GM18511 (cell line): Measurements from ENCODE around the gene CAMTA1.

Source experiments
- ATAC-seq: cut with Tn5 transposase; IDR thresholded peaks from one replicate; pipeline ENCODE4 v1.9.1; 2021; ENCODE audit warnings: mild to moderate bottlenecking, moderate library complexity; ENCODE audit not compliant: unreplicated experiment

CAMTA1 gene

DNA sequence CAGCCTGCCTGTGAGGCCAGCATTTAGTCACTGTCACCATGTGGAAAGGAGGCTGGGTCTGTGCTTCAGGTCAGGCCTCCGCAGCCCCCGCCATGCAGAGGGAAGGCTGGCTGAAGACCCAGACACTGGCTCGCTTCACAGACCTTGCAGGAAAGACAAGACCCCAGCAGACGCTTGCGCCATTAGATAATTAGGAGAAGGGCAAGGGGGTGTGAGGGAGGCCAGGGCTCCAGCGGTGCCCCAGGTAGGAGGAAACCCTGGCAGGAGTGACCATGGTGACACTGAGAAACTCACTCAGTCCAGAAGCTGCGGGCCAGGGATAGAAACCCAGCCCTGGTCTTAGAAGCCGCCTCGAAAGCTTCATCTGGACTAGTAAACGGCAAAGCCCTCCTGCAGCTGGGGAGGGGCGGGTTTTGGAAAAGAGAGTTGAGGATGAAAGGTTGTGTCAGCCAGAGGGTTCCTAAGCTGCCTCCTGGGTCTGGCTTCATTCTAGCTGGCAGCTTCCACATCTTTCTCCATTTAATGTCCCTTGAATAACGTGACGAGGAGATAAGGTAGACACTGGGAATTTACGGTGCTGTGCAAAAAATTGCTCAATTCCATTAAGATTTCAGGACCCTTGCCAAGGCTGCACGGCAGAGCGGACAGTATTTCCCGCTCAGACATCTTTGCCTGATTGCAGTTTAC lies 691.8 kb downstream of the CAMTA1 start:
- ATAC-seq = no peak

DNA sequence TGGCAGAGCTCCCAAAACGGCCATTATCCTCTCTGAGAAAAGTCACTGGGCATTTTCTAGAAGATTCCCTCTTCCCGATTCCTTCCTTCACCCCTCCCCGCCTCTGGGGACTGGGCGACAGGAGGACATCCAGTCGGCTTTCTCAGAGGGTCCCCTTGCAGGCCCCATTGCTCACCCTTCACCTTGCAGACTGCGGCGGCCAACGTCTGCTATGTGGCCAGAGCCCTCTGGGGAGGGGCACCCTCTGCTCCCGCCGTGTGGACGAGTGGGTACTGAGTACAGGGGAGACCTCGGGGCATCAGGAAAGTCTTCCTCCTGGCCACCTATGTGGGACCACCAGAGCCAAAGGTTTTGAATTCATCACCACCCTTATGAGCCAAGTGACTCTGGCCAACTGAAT lies 692.3 kb downstream of the CAMTA1 start:
- no peak for ATAC-seq

DNA sequence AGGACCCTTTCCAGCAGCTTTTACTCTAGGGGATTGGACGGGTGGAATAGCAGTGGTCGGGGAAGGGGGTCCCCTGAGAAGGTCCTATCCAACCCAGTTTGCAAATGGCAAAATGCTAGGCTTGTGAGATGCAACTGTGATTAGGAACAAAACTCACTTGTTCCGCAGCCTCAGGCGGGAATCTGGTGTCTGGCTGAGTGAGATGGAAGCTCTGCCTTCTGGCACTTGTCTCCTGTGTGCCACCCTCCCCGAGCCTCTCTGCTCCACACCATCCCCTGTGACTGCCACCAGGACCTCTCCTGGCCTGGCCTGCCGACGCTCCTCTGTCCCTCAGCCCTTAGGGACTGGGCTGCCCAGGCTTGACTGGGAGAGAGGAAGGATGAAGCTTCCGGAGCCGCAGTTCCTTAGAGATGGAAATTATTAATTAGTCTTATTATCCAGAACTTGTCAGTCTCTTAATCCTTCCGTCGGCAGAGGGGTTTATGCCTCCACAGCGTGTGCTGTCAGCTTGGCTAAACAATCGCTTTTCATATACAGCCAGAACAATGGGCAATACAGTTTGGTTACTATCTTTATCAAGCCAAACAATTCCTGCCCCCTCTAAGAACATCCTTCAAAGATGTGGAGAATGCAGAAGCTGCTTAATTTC lies 693.0 kb downstream of the CAMTA1 start:
- ATAC-seq = no peak

DNA sequence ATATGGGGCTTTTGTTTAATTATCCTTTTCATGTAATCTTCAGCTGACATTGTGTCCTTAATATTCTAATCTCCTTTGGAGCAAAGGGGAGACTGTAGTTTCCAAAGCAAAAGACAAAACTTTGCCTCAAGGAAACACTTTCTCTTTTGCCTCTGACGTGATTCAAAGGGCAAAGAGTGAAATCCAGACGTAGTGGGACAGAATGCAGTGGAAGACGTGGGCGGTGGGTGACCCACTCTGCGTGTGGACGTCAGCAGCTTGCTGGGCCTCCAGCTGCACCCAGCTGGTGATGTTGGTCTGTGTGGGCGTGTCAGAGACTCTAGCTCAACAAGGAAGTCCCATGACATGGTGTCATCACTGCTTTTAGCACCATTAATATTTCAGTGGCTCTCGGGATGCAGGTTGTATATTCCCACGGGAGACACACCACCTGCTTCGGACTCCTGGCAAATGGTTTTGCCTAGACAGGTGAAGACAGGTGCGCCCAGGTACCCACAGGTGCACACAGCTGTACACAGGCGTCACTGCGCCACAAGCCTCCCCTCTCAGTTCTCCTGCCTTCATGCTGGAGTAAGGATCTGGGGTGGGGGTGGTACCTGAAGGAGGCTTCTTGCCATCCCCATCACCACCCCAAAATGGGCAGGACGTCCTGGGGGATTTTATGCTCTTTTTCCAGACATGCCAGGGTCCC lies 693.7 kb downstream of the CAMTA1 start:
- ATAC-seq = no peak

DNA sequence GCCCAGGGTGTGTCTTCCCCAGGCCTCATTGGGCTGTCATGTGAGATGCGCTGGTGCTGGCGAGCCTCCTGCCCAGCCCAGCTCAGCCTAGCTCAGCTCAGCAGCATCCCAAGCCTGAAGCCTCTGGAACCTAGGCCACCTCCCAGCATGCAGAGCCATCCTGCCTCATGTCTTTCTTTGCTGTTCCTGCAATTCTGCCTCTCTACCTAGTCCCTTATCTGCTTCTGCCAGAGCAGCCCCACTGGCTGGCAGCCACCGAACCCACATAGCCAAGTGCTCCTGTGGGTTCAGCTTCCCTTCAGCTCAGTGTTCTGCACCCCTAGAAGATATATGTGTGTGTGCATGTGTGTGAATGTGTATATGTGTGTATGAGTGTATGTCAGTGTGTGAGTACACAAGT lies 694.3 kb downstream of the CAMTA1 start:
- ATAC-seq = no peak

DNA sequence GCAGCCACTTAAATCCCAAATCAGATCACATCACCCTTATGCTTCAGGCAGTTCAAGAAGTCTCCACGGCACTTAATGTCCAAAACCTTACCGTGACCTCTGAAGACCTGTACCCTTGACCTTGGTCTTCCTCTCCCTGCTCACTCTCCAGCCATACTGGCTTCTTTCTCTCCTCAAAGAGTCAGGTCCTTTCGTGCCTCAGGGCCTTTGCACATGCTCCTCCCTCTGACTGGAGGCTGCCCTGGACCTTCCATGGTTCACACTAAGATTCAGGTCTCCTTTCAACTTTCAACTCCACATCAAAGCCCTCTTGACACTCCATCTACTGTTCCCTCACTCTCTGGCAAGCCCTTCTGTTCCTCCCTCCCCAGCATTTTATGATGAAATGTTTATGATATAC lies 695.9 kb downstream of the CAMTA1 start:
- ATAC-seq = no peak

DNA sequence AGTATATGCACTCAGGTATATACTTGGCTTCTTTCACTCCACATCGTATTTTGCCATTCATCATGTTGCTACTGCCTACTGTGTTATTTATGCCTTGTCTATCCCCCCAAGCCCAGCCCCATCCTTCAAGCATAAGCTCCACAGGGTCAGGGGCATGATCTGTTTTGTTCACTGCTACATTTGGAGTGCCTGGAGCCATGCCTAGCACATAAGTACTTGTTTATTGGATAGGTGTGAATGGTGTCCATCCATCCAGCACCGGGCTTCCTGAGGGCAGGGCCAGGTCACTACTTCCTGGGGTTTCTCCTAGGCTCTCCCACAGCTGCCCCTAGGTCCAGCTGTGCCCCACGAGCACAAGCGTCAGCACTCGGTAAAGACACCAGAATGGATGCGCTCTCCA lies 696.8 kb downstream of the CAMTA1 start:
- no peak for ATAC-seq

DNA sequence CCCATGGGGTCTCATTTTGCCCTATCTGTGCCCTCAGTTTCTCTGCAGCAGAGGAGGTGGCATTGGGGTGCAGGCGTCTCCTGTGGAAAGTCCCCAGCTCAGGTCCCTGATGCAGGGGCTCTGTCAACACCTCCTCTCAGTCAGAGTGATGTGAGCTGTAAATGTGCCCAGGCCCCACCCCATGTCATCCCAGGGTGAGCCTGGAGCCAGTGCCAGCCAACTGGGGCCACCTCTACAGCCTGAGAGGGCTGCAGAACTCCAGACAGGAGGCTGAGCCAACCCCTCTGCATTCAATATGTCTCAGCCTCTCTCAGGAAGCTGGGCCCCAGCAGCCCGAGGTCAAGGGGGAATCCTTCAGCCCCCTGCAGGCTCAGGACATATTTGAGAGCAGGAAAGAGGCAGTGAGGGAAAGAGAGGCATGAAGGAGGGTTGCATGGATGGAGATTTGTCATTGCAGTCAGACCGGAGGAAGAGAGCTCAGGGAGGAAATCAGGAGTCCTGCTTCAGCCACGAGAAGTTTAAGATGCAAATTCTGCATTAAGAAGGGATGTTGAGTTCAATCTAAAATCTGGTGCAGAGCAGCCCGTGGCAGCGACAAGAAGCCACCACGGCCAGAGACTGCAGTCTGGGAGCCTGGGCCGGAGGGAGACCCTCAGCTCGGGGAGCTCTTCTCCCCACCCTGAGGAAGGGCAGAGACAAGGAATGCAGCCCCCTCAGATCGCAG lies 697.7 kb downstream of the CAMTA1 start:
- no peak for ATAC-seq

DNA sequence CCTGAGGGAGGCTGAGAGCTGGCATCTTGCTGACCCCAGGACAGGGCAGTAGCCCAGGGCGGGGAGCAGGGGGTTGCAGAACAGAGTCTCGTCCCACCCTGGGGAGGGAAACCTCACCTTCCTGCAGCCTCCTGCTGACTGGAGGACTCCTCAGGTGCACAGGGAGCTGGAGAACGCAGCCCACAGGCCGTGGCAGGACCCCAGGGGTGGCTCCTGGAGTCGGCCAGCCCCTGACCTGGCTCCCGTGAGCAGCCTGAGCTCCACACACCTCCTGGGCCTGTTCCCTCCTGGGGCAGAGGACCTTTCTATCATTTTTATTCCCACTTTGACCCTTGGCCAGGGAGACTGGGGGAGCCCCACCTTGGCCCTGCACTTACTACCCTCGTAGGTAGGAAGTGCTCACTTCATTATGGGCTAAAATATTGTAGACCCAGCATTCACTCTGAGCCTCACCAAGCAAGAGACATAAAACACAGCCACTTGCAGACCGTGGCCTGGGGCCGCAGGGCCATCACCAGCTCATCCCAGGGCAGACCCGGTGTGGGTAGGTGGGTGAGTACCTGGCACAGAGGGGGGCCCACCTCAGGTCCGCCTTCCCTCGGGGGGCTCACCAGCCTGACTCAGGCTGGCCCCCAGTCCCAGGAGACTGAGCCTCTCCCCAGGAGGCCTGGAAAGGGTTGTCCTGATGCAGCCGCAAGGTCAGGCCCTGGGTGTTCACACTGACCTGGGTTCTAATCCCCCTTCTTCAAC lies 698.6 kb downstream of the CAMTA1 start:
- ATAC-seq = no peak

DNA sequence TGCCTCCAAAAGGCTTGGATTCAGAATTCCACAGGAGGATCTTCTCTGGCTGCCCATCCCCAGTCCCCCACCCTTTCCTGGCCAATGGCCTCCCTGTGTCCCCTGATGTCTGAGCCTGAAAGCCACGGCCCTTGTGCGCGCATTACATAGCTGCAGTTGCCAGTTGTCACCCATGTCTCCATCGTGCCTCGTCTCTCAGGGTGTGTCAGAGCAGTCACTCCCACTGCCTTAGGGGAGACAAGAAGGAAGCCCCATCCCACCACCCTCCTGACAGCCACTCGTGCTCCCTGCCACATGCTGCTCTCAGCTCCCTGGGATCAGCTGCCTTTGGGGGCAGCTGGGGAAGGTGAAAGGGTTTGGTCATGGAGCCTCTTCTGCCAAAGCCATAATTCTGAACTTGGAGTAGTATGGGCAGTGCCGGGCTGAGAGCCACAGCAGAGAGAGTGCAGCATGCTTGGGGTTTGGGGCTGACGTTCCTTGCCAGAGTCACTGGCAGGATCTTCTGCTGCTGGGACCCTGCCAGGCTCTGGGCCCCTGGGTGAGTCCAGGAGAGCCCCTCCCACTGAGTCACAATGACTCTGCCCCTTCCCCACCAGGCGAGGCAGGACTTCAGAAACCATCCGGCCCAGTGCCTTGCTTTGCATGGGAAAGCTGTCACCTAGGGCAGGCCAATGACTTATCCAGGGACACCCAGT lies 700.0 kb downstream of the CAMTA1 start:
- no peak for ATAC-seq

DNA sequence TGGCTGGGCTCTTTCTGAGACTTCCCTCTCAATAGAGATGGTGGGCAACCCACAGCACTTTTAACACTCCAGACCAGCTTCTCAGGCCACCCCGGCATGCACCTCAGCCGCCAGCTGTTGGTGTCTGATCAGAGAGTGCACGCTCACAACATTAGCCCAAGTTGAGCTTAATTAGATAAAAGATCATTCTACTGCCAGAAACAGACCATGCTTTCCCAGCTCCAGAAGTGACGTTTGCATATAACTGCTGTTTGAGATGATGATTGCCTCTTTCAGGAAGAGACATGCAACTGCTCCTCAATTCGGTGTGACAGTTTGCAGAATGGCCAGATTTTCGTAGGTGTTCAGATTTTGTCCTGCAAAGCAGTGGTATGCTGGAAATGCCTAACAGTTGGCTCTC lies 700.6 kb downstream of the CAMTA1 start:
- no peak for ATAC-seq

DNA sequence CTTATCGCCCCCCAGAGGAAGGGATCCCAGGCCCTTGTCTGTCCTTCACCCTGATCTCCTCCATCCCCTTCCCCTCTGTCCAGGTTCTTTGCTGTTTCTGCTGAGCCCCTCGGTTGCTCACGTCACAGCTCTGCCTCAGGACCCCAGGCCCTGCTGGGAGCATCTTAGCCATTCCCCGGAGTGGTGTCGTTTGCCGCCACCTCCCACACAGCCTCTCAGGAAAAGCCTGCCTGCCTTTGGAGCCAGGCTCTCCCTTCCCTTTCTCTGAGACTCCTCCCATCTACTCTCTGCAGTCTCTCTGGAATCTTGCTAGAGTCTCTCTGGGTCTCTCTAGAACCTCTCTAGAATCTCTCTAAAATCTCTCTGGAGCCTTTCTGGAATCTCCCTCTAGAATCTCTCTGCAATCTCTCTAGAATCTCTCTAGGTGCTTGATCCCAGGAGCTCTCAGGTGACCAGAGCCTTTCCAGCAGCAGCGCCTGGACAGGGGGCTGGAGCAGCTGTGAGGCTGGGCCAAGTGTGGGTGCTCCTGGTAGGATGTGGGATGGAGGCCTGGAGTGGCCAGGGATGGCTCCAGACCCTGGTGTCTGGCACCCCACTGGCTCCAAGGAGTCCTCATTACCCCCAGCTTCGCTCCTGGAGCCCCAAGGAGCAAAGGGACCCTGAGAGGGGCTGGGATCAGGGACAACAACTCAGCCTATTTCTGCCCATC lies 702.7 kb downstream of the CAMTA1 start:
- no peak for ATAC-seq

DNA sequence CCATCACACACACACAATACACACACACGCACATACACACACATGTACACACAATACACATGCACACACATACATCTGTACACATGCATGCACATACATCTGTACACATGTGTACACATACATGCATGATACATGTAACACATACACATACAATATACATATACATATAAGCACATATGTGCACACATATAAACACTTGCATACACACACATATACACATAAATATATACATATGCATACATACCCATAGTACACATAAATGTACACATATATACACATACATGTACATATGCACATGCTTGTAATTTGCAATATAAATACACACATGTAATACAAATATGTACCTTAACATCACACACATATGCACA lies 703.2 kb downstream of the CAMTA1 start:
- no peak for ATAC-seq

DNA sequence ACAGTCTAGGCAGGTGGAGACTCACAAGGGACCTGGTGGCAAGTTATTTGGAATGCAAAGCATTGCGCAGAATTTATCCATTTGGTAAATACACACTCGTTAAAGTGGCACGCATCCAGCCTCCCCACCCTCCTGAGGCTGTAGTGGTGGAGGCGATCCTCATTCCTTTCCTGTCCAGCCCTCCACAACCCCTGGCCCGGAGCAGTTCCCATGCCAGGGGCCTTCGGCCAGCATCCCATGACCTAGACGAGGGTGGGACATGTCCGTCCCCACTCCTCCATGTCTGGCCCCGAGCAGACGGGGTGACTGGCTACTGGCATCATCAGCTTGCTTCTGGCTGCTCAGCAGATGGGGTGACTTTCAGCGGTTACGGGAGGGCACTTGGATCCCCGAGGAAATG lies 704.3 kb downstream of the CAMTA1 start:
- no peak for ATAC-seq

DNA sequence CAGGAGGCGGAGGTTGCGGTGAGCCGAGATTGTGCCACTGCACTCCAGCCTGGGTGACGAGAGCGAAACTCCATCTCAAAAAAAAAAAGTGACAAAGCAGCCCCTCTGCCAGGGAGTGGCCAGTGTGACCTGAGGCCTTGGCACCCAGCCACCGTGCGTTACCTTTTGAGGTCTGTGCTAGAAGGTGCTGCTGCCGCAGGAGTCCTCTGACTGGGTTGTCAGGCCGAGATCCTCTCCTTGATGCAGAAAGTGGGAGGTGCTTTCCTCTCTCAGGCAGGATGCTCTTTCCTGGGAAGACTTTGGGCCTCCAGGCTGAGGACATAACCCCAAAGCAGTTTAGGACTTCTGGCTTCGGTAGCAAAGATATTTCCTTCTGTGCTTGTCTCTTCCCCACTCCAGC lies 705.3 kb downstream of the CAMTA1 start:
- ATAC-seq = no peak

DNA sequence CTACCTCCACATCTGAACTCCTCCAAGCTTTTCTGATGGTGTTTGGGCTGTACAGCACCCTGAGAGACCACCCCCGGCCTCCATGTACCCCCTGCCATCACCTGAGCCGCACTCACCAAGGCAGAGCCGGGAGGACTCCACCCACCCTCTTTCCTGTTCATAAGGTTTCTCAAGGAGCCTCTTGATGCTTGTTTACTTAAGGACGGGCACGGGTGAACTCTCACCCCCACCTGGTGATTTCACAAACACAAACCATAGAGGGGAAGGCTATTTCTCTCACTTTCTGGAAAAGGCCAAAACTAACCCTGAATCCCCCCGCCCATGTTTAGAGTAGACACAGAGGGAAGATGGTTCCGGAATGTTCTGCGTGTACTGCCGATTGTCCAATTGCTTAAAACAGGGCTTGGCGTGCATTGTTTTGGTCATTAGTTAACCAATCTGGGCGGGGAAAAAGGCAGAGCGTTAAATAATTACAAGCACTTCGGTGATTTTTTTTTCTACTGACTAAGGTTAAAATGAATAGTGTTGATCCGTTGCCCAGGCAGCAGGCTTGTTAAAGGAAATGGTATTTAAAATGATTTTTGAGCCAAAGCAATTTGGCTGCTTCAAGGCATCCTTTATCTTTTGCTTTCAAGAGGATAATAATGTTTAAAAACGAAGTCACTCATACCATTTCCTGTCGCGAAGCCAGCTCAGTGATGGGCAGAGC lies 706.0 kb downstream of the CAMTA1 start:
- ATAC-seq = no peak

DNA sequence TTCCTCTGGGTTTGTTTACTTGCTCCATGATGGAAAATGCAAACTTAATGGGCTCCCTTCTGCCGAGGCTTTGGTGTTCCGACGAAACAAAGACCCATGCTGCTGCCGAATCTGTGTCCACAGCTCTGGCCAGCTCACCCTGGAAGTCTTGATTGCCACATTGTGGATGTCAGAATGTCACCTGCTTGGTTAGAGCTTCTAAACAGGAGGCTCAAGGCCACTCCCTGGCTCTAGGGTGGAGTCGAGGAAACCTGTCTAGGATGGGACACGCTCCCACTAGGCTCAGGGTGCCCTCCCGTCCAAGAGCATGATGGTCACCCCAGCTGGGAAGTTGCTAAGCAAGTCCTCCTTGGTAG lies 706.5 kb downstream of the CAMTA1 start:
- no peak for ATAC-seq

DNA sequence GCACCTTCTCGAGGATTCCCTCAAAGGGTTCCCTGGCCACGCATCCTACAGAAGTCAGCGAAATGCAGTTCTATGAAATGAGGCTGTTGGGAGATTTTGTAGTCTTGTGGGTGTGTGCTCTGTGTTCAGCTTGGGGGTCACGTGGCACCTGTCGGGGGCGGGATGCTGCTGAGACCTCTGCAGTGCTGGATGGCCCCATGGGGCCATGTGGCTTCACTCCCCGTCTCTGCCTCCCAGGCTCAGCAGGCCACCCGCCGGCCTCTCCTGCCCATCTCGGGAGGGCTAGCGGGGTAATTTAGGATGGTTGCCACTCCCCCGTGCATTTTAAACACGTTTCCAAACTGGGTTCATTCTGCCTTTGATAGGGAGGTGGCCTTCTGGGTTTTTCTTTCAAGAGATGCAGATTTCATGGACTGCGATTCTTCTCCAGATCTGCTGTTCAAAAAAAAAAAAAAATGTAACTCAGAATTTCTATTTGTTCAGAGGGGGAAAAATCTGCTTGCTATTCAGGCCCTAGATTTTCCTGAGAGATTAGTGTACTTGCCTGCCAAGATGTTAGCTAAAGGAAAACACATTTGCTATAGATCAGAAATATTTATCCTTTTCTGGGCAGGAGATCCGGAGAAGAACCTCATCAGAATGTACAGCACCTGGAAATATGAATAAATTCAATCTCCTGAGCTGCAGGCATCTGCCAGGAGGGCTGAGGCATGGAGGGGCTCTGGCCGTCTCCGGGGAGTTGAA lies 708.6 kb downstream of the CAMTA1 start:
- ATAC-seq = no peak

DNA sequence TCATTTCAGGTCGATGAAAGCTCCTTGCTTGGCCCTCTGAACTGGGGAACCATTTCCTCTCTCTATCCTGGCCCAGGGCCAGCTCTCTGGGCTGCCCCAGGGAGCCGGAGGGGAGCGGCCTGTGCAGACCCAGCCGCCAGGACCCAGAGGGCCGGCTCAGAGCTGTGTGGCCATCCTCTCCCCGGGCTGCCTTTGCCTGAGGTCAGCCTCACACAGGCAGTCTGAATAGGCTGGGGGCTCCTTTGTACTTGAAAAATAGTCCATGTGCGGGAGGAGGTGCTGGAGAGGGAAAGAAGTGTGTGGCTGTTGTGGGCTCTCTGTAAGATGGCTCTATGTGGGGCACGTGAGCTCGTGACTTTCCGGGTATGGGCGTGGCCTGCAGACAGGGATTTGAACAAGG lies 710.7 kb downstream of the CAMTA1 start:
- ATAC-seq = no peak
